Kidney (tissue), 14 donors: Measurements from ENCODE around the gene DHRS7B. TPM values are rescaled to one million over a fixed set of nuclear protein-coding genes. Genes with fewer than 3 reads are reported as not detected.
"Not testable (repeated sequence)": the region's sequence is repeated elsewhere in the genome, so short reads cannot be mapped to it uniquely, and the experiment has no call there.

Experiments
- DNase-seq, 5 donors: peaks; one replicate each; pipeline ENCODE4 v3.0.0-alpha.2; 2013 to 2020
- FAIRE-seq: peaks from 2 replicates; lab custom pipeline; 2012; peaks lifted over from hg19 to GRCh38; lab: Jason Lieb, UNC
- H3K27ac ChIP-seq, 2 donors: one replicate each; pipeline ENCODE4 v1.7.0; 2013; ENCODE audit warnings: low read depth in 2 of 2, low read length in 2 of 2, inconsistent platforms in 1 of 2
- H3K27me3 ChIP-seq: one replicate; pipeline ENCODE4 v1.7.1; 2013; ENCODE audit warnings: low read length, inconsistent platforms; ENCODE audit not compliant: control insufficient read depth, insufficient read depth
- H3K36me3 ChIP-seq, 3 donors: one replicate each; pipeline versions ENCODE4 v1.7.0 to v1.7.1; 2013; ENCODE audit warnings: low read length in 3 of 3, control low read depth in 1 of 3, inconsistent platforms in 1 of 3; ENCODE audit not compliant: insufficient read depth in 3 of 3, control insufficient read depth in 2 of 3
- H3K4me1 ChIP-seq, 3 donors: one replicate each; pipeline versions ENCODE4 v1.7.0 to v1.7.1; 2013; ENCODE audit warnings: low read length in 3 of 3, inconsistent platforms in 1 of 3, low read depth in 1 of 3; ENCODE audit not compliant: control insufficient read depth in 2 of 3, insufficient read depth in 2 of 3
- H3K4me3 ChIP-seq, 3 donors: one replicate each; pipeline versions ENCODE4 v1.7.0 to v1.8.1; 2013; ENCODE audit warnings: low read length in 3 of 3, control low read depth in 1 of 3, inconsistent platforms in 1 of 3
- H3K9ac ChIP-seq, 3 donors: one replicate each; pipeline versions ENCODE4 v1.7.0 to v1.7.1; 2013; ENCODE audit warnings: low read length in 3 of 3, control low read depth in 1 of 3, inconsistent platforms in 1 of 3
- H3K9me3 ChIP-seq, 3 donors: one replicate each; pipeline versions ENCODE4 v1.7.0 to v1.7.1; 2013; ENCODE audit warnings: low read length in 3 of 3, control low read depth in 1 of 3, inconsistent platforms in 1 of 3; ENCODE audit not compliant: control insufficient read depth in 2 of 3, insufficient read depth in 1 of 3
- intact Hi-C: fragments of 100-400 bp; cut with DNase I; formaldehyde crosslinking; loops from one replicate; pipeline ENCODE4 v1.11.1; 2022
- polyA plus RNA-seq: library from polyadenylated mRNA; stranded (reverse); fragments of 350-450 nt; fragmentation: Illumina TruSeq; extraction: RNeasy Lipid Tissue Mini Kit (QIAGEN cat#74804); gene quantifications from one replicate; pipeline ENCODE4 v1.2.3, GENCODE V29; 2014; ENCODE audit warnings: low read depth, low replicate concordance; ENCODE audit not compliant: insufficient read depth
- total RNA-seq: library from RNA; stranded (reverse); fragmentation: NEBNext Ultra II Directional; extraction: Animal tissue kit (Norgen Biotek cat#: 25700); gene quantifications from one replicate; pipeline ENCODE4 v1.2.1, GENCODE V29; 2021
- TF ChIP-seq, protein P1 (sequence below): IDR thresholded peaks from 3 replicates; pipeline ENCODE4 v1.5.1; 2012; ENCODE audit warnings: mild to moderate bottlenecking, moderate library complexity, borderline replicate concordance; ENCODE audit not compliant: insufficient read depth; ENCODE audit errors: extremely low read depth
- donor health status: control.
- donor health status: control.
- donor health status: control.
- donor health status: control.
- donor health status: control.
- donor health status: DM: yes; HTN: yes; CAD: no.
- donor health status: Normal renal cell carcinoma (clear cell type).

DHRS7B gene
- total and polyA plus RNA-seq, 2 donors from 2014 or later = 19.9 to 58.8 TPM

- DNase-seq (no peak), FAIRE-seq (no peak)
- Histone ChIP-seq H3K4me3 (no peak overlapping the region), H3K36me3 (peaks cover 2 to 22% (median 8%) of the 10 kb centered on the region in 3 donors), H3K9me3 (no peaks in the 10 kb centered on the region), H3K27ac (no peak overlapping the region), H3K9ac (no peak overlapping the region), H3K4me1 (peaks cover 0 to 3% (median 0%) of the 10 kb centered on the region in 3 donors), H3K27me3 (no peaks in the 10 kb centered on the region)
- TF ChIP-seq, protein P1, sequence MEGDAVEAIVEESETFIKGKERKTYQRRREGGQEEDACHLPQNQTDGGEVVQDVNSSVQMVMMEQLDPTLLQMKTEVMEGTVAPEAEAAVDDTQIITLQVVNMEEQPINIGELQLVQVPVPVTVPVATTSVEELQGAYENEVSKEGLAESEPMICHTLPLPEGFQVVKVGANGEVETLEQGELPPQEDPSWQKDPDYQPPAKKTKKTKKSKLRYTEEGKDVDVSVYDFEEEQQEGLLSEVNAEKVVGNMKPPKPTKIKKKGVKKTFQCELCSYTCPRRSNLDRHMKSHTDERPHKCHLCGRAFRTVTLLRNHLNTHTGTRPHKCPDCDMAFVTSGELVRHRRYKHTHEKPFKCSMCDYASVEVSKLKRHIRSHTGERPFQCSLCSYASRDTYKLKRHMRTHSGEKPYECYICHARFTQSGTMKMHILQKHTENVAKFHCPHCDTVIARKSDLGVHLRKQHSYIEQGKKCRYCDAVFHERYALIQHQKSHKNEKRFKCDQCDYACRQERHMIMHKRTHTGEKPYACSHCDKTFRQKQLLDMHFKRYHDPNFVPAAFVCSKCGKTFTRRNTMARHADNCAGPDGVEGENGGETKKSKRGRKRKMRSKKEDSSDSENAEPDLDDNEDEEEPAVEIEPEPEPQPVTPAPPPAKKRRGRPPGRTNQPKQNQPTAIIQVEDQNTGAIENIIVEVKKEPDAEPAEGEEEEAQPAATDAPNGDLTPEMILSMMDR = no peak
- intact Hi-C loops = no loop called here
Measured at GRCh38 chr17:21190078-21190477, 63.3 kb downstream of the DHRS7B start.

GRCh38 chr17:21191698-21192097, 64.9 kb downstream of the DHRS7B start:
- intact Hi-C loops = no loop called here
- Histone ChIP-seq H3K4me1 (no peaks in the 10 kb centered on the region), H3K9ac (no peak overlapping the region), H3K36me3 (peaks cover 2 to 11% (median 3%) of the 10 kb centered on the region in 3 donors), H3K4me3 (no peak overlapping the region), H3K27me3 (no peaks in the 10 kb centered on the region), H3K9me3 (no peaks in the 10 kb centered on the region), H3K27ac (peak overlapping the region in 1 of 2 donors; percentile 32)
- TF ChIP-seq, protein P1 = no peak
- DNase-seq (no peak), FAIRE-seq (no peak)

DNA sequence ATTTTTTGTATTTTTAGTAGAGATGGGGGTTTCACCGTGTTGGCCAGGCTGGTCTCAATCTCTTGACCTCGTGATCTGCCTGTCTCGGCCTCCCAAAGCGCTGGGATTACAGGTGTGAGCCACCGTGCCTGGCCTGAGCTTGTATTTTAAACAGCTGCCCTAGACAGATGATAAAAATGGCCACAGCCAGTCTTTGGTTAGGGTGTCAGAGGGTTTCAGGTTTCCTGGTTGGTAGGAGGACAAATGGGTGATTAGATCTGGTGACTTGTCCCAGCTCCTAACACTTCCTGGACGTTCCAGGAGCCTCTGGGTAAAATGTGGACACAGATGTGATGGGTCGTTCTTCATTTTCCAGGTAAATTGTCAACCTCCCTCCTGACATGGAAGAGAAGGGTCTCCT, 65.7 kb downstream of the DHRS7B start:
- H3K4me3 ChIP-seq, intact Hi-C loops, H3K27me3 ChIP-seq, H3K27ac ChIP-seq, H3K9me3 ChIP-seq, DNase-seq, H3K9ac ChIP-seq, H3K4me1 ChIP-seq, FAIRE-seq: not testable (repeated sequence)
- peaks cover 2 to 11% (median 3%) of the 10 kb centered on the region in 3 donors for H3K36me3 ChIP-seq

GRCh38 chr17:21193031-21193430, 66.3 kb downstream of the DHRS7B start:
- Histone ChIP-seq H3K4me1 (no peaks in the 10 kb centered on the region), H3K9ac (no peak overlapping the region), H3K36me3 (peaks cover 2 to 12% (median 3%) of the 10 kb centered on the region in 3 donors), H3K27me3 (no peaks in the 10 kb centered on the region), H3K4me3 (no peak overlapping the region), H3K27ac (no peak overlapping the region), H3K9me3 (no peaks in the 10 kb centered on the region)
- intact Hi-C loops = no loop called here
- FAIRE-seq (no peak), DNase-seq (no peak)
- TF ChIP-seq, protein P1 = no peak
